Smooth muscle cell (in vitro differentiated cells): ENCODE measurements around the gene ANKLE2. TPM values are rescaled to one million over a fixed set of nuclear protein-coding genes. Genes with fewer than 3 reads are reported as not detected.

Source experiments
- DNase-seq: peaks from one replicate; lab custom pipeline; 2025; ENCODE audit not compliant: unreplicated experiment; lab: John Stamatoyannopoulos, UW
- H2AFZ ChIP-seq: fragments of 200-600 bp; sonication (generic); 2 replicates; pipeline ENCODE4 v1.6.0; 2016; ENCODE audit warnings: antibody characterized with exemption, low read depth, mild to moderate bottlenecking
- H3F3A ChIP-seq: fragments of 200-600 bp; sonication (generic); 2 replicates; pipeline ENCODE4 v1.6.0; 2017; ENCODE audit warnings: antibody characterized with exemption, low read depth
- H3K27ac ChIP-seq: fragments of 200-600 bp; sonication (generic); 2 replicates; pipeline ENCODE4 v1.5.1; 2016; ENCODE audit warnings: low read depth, mild to moderate bottlenecking
- H3K27me3 ChIP-seq: fragments of 200-600 bp; sonication (generic); 2 replicates; pipeline ENCODE4 v1.6.1; 2016; ENCODE audit warnings: low read depth, mild to moderate bottlenecking
- H3K36me3 ChIP-seq: fragments of 200-600 bp; sonication (generic); 2 replicates; pipeline ENCODE4 v1.5.1; 2016; ENCODE audit warnings: low read depth
- H3K4me1 ChIP-seq: fragments of 200-600 bp; sonication (generic); 2 replicates; pipeline ENCODE4 v1.5.1; 2016; ENCODE audit warnings: low read depth
- H3K4me2 ChIP-seq: fragments of 200-600 bp; sonication (generic); 2 replicates; pipeline ENCODE4 v1.6.0; 2016; ENCODE audit warnings: mild to moderate bottlenecking
- H3K4me3 ChIP-seq: fragments of 200-600 bp; sonication (generic); 2 replicates; pipeline ENCODE4 v1.5.1; 2016; ENCODE audit warnings: mild to moderate bottlenecking
- H3K79me2 ChIP-seq: fragments of 200-600 bp; sonication (generic); 2 replicates; pipeline ENCODE4 v1.6.0; 2016; ENCODE audit warnings: low read depth, mild to moderate bottlenecking
- H3K9ac ChIP-seq: fragments of 200-600 bp; sonication (generic); 2 replicates; pipeline ENCODE4 v1.6.0; 2016; ENCODE audit warnings: low read depth
- H3K9me3 ChIP-seq: fragments of 200-600 bp; sonication (generic); replicated peaks from 2 replicates; pipeline ENCODE4 v1.5.1; 2016; ENCODE audit warnings: low read depth
- H4K20me1 ChIP-seq: fragments of 200-600 bp; sonication (generic); 2 replicates; pipeline ENCODE4 v1.6.0; 2016; ENCODE audit warnings: low read depth
- CTCF ChIP-seq: fragments of 200-600 bp; sonication (generic); IDR thresholded peaks from 2 replicates; pipeline ENCODE4 v1.5.1; 2017; ENCODE audit warnings: borderline replicate concordance, mild to moderate bottlenecking, antibody characterized with exemption; ENCODE audit not compliant: insufficient read depth, poor library complexity, severe bottlenecking
- WGBS: methylation state at CpG from one replicate; pipeline ENCODE4 v1.1.7; 2016; ENCODE audit warnings: low lambda C conversion rate; 5-methylcytosine and 5-hydroxymethylcytosine counted together
- polyA plus RNA-seq: library from polyadenylated mRNA; unstranded; fragments of >200 nt; fragmentation: Nextera tagmentation; extraction: Ambion mirVana; gene quantifications from 2 replicates; pipeline ENCODE4 v1.2.1, GENCODE V29; 2016
- total RNA-seq: library from RNA; depleted of rRNA; stranded (reverse); fragments of >200 nt; gene quantifications from 2 replicates; pipeline ENCODE4 v1.2.3, GENCODE V29; 2014

Gene ANKLE2
- total and polyA plus RNA-seq, 2 experiments from 2014 or later: 56.4 to 94.8 TPM

- Histone ChIP-seq H3K27ac (peak within 1 kb of the TSS; percentile 53), H2AFZ (peak within 1 kb of the TSS; percentile 73), H3K9ac (peak within 1 kb of the TSS; percentile 80), H3K4me2 (peak within 1 kb of the TSS; percentile 94), H3K36me3 (no peaks in the 10 kb centered on the region), H3K4me1 (peaks cover 16% of the 10 kb centered on the region), H4K20me1 (peaks cover 27% of the 10 kb centered on the region), H3K9me3 (no peaks in the 10 kb centered on the region), H3K27me3 (no peaks in the 10 kb centered on the region), H3K4me3 (peak within 1 kb of the TSS; percentile 98), H3K79me2 (peaks cover 37% of the 10 kb centered on the region), H3F3A (no peaks in the 10 kb centered on the region)
- WGBS: 1% methylated on average over 86 of the region's 94 CpGs
- peak; percentile 32 for DNase-seq
- no peak for TF ChIP-seq CTCF
These were observed 51.1 kb downstream of the ANKLE2 start, which contains the start of gene PGAM5 for GRCh38 chr12:132710405-132711079. Gene PGAM5, plus strand, starts transcription at chr12:132710842. Its CDS starts 35 bp downstream, at chr12:132710877.

GRCh38 chr12:132710043-132710404, 51.6 kb downstream of the ANKLE2 start:
- Histone ChIP-seq H3K4me2 (peak overlapping the region; percentile 94), H3K79me2 (peaks cover 37% of the 10 kb centered on the region), H3K9me3 (no peaks in the 10 kb centered on the region), H3K4me1 (peaks cover 16% of the 10 kb centered on the region), H3K36me3 (no peaks in the 10 kb centered on the region), H2AFZ (peak overlapping the region; percentile 73), H4K20me1 (peaks cover 27% of the 10 kb centered on the region), H3K27me3 (no peaks in the 10 kb centered on the region), H3K27ac (peak overlapping the region; percentile 53), H3K4me3 (peak overlapping the region; percentile 98), H3K9ac (peak overlapping the region; percentile 80), H3F3A (no peaks in the 10 kb centered on the region)
- no peak for DNase-seq
- TF ChIP-seq CTCF: no peak
- WGBS: 4% methylated on average over 26 of the region's 26 CpGs

- Histone ChIP-seq H2AFZ (no peak overlapping the region), H3K79me2 (peaks cover 21% of the 10 kb centered on the region), H3K9me3 (no peaks in the 10 kb centered on the region), H4K20me1 (peaks cover 14% of the 10 kb centered on the region), H3K4me3 (no peak overlapping the region), H3K27ac (no peak overlapping the region), H3K27me3 (no peaks in the 10 kb centered on the region), H3K4me2 (no peak overlapping the region), H3K9ac (no peak overlapping the region), H3F3A (no peaks in the 10 kb centered on the region), H3K36me3 (no peaks in the 10 kb centered on the region), H3K4me1 (peaks cover 16% of the 10 kb centered on the region)
- TF ChIP-seq CTCF: no peak
- no peak for DNase-seq
- WGBS: 94% methylated on average over 2 of the region's 2 CpGs
These were observed 53.5 kb downstream of the ANKLE2 start for GRCh38 chr12:132708150-132708549.

- no peak overlapping the region for H3K9ac ChIP-seq
- no peak overlapping the region for H3K27ac ChIP-seq
- DNase-seq: no peak
- H3F3A ChIP-seq: no peaks in the 10 kb centered on the region
- no peaks in the 10 kb centered on the region for H3K27me3 ChIP-seq
- no peak for TF ChIP-seq CTCF
- no peak overlapping the region for H3K4me3 ChIP-seq
- WGBS: 97% methylated on average over 6 of the region's 6 CpGs
- H3K36me3 ChIP-seq: no peaks in the 10 kb centered on the region
- H3K4me1 ChIP-seq: peaks cover 16% of the 10 kb centered on the region
- H4K20me1 ChIP-seq: peaks cover 4% of the 10 kb centered on the region
- H3K4me2 ChIP-seq: no peak overlapping the region
- peaks cover 12% of the 10 kb centered on the region for H3K79me2 ChIP-seq
- H3K9me3 ChIP-seq: no peaks in the 10 kb centered on the region
- H2AFZ ChIP-seq: no peak overlapping the region
These were observed 54.4 kb downstream of the ANKLE2 start for GRCh38 chr12:132707241-132707640.
